GM13977 (cell line): ENCODE data around the gene CDH4.

Experiments
- DNase-seq: peaks from one replicate; pipeline ENCODE4 v3.0.0; 2012; ENCODE audit warnings: low spot score
- CTCF ChIP-seq: IDR thresholded peaks from 2 replicates; pipeline ENCODE4 v1.5.1; 2012; ENCODE audit warnings: mild to moderate bottlenecking, control low read depth; ENCODE audit not compliant: insufficient read depth; ENCODE audit errors: extremely low read depth, missing control alignments
- in situ Hi-C: fragments of 300-500 bp; cut with MboI; formaldehyde crosslinking; loops from one replicate; pipeline ENCODE4 v1.12.0; 2022; ENCODE audit warnings: low sequenced_read_pairs, low pct_unique_long_range_greater_than_20kb, mixed read lengths, inconsistent platforms; ENCODE audit not compliant: unreplicated experiment

CDH4 gene

GRCh38 chr20:61583356-61583755 lies 331.3 kb downstream of the CDH4 start:
- no peak for TF ChIP-seq CTCF
- no peak for DNase-seq
- in situ Hi-C loops, result no loop called here

- TF ChIP-seq CTCF, result no peak
- in situ Hi-C loops, result no loop called here
- DNase-seq, result no peak
Observed at GRCh38 chr20:61584851-61585250, 332.8 kb downstream of the CDH4 start.

- DNase-seq, result no peak
- in situ Hi-C loops, result no loop called here
- no peak for TF ChIP-seq CTCF
Observed at GRCh38 chr20:61585764-61586163, 333.7 kb downstream of the CDH4 start.

- no peak for DNase-seq
- in situ Hi-C loops, result no loop called here
- TF ChIP-seq CTCF, result no peak
Observed at GRCh38 chr20:61587036-61587435, 335.0 kb downstream of the CDH4 start.

GRCh38 chr20:61587681-61588289 lies 335.7 kb downstream of the CDH4 start:
- in situ Hi-C loops, result no loop called here
- TF ChIP-seq CTCF, result no peak
- no peak for DNase-seq

- no peak for TF ChIP-seq CTCF
- no peak for DNase-seq
- in situ Hi-C loops, result no loop called here
Observed at GRCh38 chr20:61588411-61589385, 336.6 kb downstream of the CDH4 start.
